AG10803 (cell line): Measurements from ENCODE around the gene BRMS1.

Experiments
- DNase-seq: peaks from one replicate; pipeline ENCODE4 v3.0.0; 2010; ENCODE audit warnings: low read depth
- H3K4me3 ChIP-seq: 2 replicates; pipeline ENCODE4 v1.5.1; 2011; ENCODE audit warnings: mild to moderate bottlenecking, low read length, control low read depth
- CTCF ChIP-seq: conservative IDR thresholded peaks from 2 replicates; pipeline ENCODE4 v1.5.1; 2011; ENCODE audit warnings: mild to moderate bottlenecking, low read length, control low read depth, inconsistent platforms

BRMS1 gene

DNA sequence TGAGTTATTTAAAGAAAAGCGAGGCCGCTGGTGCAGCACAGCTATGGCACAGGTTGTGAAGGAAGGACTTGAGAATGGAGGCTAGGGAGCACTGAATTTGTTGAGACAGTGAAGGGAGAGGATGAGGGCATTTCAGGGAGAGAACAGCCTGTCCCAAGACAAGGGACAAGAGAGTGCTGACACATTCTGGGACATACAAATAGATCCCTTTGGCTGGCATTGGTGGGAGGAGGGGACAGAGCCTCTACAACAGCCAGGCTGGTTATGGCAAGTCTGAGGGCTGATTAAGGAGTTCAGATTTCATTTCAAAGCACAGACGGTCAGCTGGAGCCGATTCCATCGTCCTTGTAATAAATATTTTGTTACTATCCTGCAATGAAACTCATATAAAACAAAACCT lies 28.4 kb upstream of the BRMS1 start:
- H3K4me3 ChIP-seq: no peak overlapping the region
- no peak for TF ChIP-seq CTCF
- no peak for DNase-seq

DNA sequence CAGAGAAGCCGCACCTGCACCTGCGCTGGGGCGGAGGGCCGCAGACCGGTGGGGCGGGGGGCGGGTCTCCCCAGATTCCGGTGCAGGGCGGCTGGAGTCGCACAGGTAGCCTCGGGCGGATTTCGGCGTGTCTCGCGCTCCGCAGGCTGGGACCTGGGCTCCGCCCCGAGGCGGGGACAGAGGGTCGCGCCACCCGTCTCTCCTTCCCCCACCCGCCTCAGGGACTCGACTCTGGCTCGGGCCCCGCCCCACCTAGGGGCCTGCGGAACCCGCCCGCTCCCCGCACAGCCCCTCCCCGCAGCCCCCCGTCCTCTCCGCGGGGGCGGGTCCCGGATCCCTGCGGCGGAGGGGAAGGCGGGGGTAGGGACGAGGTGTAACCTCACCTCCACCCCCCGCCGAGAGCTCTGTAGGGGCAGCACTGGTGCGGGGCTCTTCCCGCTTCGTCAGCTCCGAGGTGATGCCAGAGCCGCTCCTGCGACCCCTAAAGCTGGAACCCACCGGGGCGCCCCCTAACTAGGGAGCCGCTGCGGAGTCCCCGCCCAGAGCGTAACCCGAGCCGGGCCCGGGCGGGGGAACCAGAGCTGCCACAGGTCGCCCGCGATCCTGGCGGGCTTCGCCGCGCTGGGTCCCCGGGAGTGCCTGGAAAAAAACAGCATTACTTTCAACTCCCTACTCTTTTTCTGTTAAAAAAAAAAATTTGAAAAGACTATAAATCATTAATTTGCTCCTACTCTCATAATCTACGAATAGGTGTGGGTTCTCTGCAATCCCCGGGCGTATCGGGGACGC lies 26.9 kb upstream of the BRMS1 start, which contains the start of gene SLC29A2:
SLC29A2 (minus strand) TSS at position 134 of the 789 bp plus-strand sequence. CDS start 169 bp downstream, outside the sequence.
- peak within 1 kb of the TSS; percentile 51 for H3K4me3 ChIP-seq
- TF ChIP-seq CTCF: no peak
- DNase-seq: no peak

DNA sequence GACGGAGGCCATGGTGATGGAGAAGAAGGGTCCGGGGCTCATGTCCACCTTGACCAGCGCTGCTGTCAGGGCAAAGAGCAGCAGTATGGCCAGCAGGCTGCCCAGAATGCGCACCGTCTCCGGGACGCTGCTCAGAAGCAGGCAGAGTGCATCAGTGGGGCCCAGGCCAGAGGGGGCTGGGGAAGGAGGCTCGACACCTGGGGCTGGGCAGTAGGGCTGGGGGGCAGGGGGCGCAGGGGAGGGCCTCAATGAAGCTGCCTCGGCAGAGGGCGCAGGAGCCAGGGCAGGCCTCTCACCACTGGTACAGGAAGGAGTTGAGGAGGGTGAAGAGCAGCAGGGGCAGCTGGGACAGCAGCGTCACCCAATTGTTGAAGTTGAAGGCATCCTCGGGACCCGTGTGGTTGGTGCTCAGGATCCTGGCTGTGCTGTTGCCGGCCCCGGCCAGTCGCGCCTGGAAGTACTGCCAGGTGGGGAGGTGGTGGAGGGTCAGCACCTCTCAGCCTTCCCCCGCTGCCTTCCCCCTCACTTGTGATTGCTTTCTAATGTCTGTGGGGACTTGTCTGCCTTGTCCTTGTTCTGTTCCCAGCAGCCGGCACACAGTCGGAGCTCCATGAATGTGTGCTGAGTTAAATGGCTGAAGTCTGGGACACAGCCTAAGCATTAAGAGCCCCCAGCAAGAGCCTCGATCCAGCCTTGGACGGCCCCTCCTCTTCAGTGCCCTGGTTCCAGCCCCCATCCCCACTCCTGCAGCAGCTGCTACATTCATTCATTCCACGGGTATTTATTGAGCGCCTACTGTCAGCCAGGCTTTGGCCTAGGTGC lies 24.4 kb upstream of the BRMS1 start:
- no peak overlapping the region for H3K4me3 ChIP-seq
- no peak for TF ChIP-seq CTCF
- DNase-seq: no peak

DNA sequence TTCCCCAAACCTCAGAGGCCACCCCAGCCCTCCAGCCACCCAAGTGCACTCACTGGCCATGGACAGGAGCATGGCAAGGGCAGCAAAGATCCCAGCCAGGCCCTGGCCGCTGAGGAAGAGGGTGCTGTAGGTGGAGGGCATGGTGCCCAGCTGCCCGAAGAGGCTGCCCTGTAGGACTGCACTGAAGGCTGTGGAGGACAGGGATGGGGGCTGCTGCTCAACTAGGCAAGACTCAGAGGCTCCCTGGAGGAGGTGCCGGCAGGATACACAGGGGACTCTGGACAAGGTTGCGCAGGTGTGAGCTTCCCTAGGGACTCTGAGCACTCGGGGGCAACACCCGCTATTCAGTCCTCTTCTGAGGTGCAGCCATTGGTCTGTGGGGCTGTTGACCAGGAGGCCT lies 23.6 kb upstream of the BRMS1 start:
- no peak for DNase-seq

DNA sequence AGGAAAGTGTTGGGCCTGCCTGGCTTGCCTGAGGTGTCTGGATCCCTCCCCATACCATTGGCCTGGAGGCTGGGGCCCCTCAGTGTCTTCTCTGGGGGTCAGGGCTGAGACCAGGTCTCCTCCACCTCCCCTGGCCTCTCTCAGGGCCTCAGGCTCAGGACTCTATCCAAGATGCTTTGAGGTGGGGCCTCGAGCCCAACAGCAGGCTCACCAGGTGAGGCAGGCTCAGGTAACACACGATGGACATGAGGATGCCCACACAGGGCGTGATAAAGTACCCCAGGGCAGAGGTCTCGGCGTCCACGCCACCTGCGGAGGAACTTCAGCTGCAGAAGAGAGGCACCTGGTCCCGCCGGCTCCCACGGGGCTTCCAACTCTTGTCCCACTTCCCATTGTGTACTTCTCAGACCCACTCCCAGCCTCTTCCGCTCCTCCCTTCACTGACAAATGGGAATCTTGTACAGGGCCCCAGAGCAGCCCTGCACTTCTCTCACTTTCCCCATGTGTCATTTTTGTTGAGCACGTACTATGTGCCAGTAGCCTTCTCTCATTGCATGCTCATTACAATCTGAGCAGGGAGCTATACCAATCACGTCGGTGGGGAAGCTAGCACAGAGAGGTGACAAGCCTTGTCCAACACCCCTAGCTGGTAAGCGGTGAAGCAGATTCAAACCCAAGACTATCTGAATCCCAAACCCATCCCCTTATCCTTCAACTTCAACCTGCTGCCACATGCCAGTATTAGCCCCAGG lies 22.8 kb upstream of the BRMS1 start:
- no peak overlapping the region for H3K4me3 ChIP-seq
- DNase-seq: no peak
- TF ChIP-seq CTCF: no peak

More for the DNA sequence above, 23.6 kb upstream of the BRMS1 start:
- no peak overlapping the region for H3K4me3 ChIP-seq
- TF ChIP-seq CTCF: no peak

GRCh38 chr11:66366844-66367477 lies 22.1 kb upstream of the BRMS1 start:
- no peak for TF ChIP-seq CTCF
- H3K4me3 ChIP-seq: no peak overlapping the region
- DNase-seq: no peak
